Measurements from ENCODE around the gene PSMA7. TPM values are rescaled to one million over a fixed set of nuclear protein-coding genes. Genes with fewer than 3 reads are reported as not detected.

The PSMA7 gene
- 129 TPM for total RNA-seq

GRCh38 chr20:62143081-62143956, at the start of gene PSMA7, which contains the start of gene SS18L1:
TSS of gene PSMA7 (minus strand) at chr20:62143394. CDS start at chr20:62143303, 91 bp downstream.
TSS of gene SS18L1 (plus strand) at chr20:62143769. CDS start at chr20:62143821, 52 bp downstream.

GRCh38 chr20:62182469-62183425, 39.6 kb upstream of the PSMA7 start, which contains the start of gene MTG2:
TSS of gene MTG2 (plus strand) at chr20:62183028. CDS start at chr20:62193421, 10,393 bp downstream.

GRCh38 chr20:62121776-62122653, 21.2 kb downstream of the PSMA7 start, which contains the start of gene LSM14B:
TSS of gene LSM14B (plus strand) at chr20:62122475. CDS start at chr20:62122667, 192 bp downstream.

Other genes starting within 250 kb of the PSMA7 start
- 13.7 TPM for gene TAF4, start 77.5 kb downstream of the PSMA7 start, total RNA-seq
- gene LSM14B, start 20.9 kb downstream of the PSMA7 start, total RNA-seq = 52.7 TPM
- 27.2 TPM for gene SS18L1, start 375 bp upstream of the PSMA7 start, total RNA-seq
- gene MTG2, start 39.6 kb upstream of the PSMA7 start, total RNA-seq = 22.6 TPM
- 0.23 TPM for gene HRH3, start 76.9 kb upstream of the PSMA7 start, total RNA-seq
- 35.4 TPM for gene OSBPL2, start 95.1 kb upstream of the PSMA7 start, total RNA-seq
- 58.3 TPM for gene ADRM1, start 159.6 kb upstream of the PSMA7 start, total RNA-seq
- 191 TPM for gene LAMA5, start 223.9 kb upstream of the PSMA7 start, total RNA-seq
- 1,739 TPM for gene RPS21, start 243.7 kb upstream of the PSMA7 start, total RNA-seq